GM23338 (cell line): ENCODE results near the gene ZNF622. TPM values are rescaled to one million over a fixed set of nuclear protein-coding genes. Genes with fewer than 3 reads are reported as not detected.

ENCODE experiments used
- ATAC-seq: fragments of 200-7000 bp; cut with Tn5 transposase; 3 replicates; pipeline ENCODE4 v1.9.1; 2020
- DNase-seq: peaks from one replicate; pipeline ENCODE4 v3.0.0-alpha.2; 2015; ENCODE audit warnings: low spot score
- H2AFZ ChIP-seq: fragments of 200-600 bp; sonication (generic); 2 replicates; pipeline ENCODE4 v1.8.0; 2016; ENCODE audit warnings: antibody characterized with exemption, mild to moderate bottlenecking, moderate library complexity
- H3F3A ChIP-seq: fragments of 200-600 bp; sonication (generic); replicated peaks from 2 replicates; pipeline ENCODE4 v1.8.0; 2017; ENCODE audit warnings: antibody characterized with exemption, mixed run types, low read depth
- H3K27ac ChIP-seq: fragments of 200-600 bp; sonication (generic); 2 replicates; pipeline ENCODE4 v1.6.1; 2016; ENCODE audit warnings: low read depth
- H3K27me3 ChIP-seq: fragments of 200-600 bp; sonication (generic); 2 replicates; pipeline ENCODE4 v1.8.0; 2016; ENCODE audit warnings: mild to moderate bottlenecking, mixed run types, moderate library complexity; ENCODE audit not compliant: insufficient read depth
- H3K36me3 ChIP-seq: fragments of 200-600 bp; sonication (generic); 2 replicates; pipeline ENCODE4 v1.8.0; 2016; ENCODE audit warnings: mild to moderate bottlenecking; ENCODE audit not compliant: insufficient read depth
- H3K4me1 ChIP-seq: fragments of 200-600 bp; sonication (generic); 2 replicates; pipeline ENCODE4 v1.8.0; 2016; ENCODE audit warnings: mild to moderate bottlenecking, moderate library complexity; ENCODE audit not compliant: insufficient read depth
- H3K4me2 ChIP-seq: fragments of 200-600 bp; sonication (generic); 2 replicates; pipeline ENCODE4 v1.7.1; 2017; ENCODE audit warnings: mixed run types
- H3K4me3 ChIP-seq: fragments of 200-600 bp; sonication (generic); 2 replicates; pipeline ENCODE4 v1.6.1; 2016; ENCODE audit warnings: mixed run types
- H3K79me2 ChIP-seq: fragments of 200-600 bp; sonication (generic); replicated peaks from 2 replicates; pipeline ENCODE4 v1.8.0; 2017; ENCODE audit warnings: mild to moderate bottlenecking; ENCODE audit not compliant: insufficient read depth
- H3K9me2 ChIP-seq: fragments of 200-600 bp; sonication (generic); 2 replicates; pipeline ENCODE4 v1.8.0; 2017; ENCODE audit not compliant: insufficient read depth
- H4K20me1 ChIP-seq: fragments of 200-600 bp; sonication (generic); replicated peaks from 2 replicates; pipeline ENCODE4 v1.8.0; 2017; ENCODE audit warnings: mild to moderate bottlenecking; ENCODE audit not compliant: insufficient read depth
- H3K27ac Mint-ChIP-seq: 2 replicates; pipeline ENCODE4 v1.8.0; 2020; ENCODE audit warnings: inconsistent platforms, mild to moderate bottlenecking, moderate library complexity, mixed read lengths
- H3K27me3 Mint-ChIP-seq: 3 replicates; pipeline ENCODE4 v1.8.0; 2022; ENCODE audit warnings: low read depth, mild to moderate bottlenecking, moderate library complexity, mixed read lengths, inconsistent platforms; ENCODE audit not compliant: insufficient read depth, poor library complexity
- H3K36me3 Mint-ChIP-seq: 3 replicates; pipeline ENCODE4 v1.8.0; 2021; ENCODE audit warnings: low read depth, mild to moderate bottlenecking, inconsistent platforms, moderate library complexity, mixed read lengths
- H3K4me1 Mint-ChIP-seq: 3 replicates; pipeline ENCODE4 v1.8.0; 2020; ENCODE audit warnings: mild to moderate bottlenecking, inconsistent platforms, mixed read lengths
- H3K4me3 Mint-ChIP-seq: 3 replicates; pipeline ENCODE4 v1.8.0; 2021; ENCODE audit warnings: moderate library complexity, mild to moderate bottlenecking, inconsistent platforms, mixed read lengths
- H3K9me3 Mint-ChIP-seq: 3 replicates; pipeline ENCODE4 v1.8.0; 2020; ENCODE audit warnings: moderate library complexity, mild to moderate bottlenecking, inconsistent platforms, mixed read lengths
- CREB1 ChIP-seq: fragments of 250-450 bp; sonication (Bioruptor Pico); IDR thresholded peaks from 2 replicates; pipeline ENCODE4 v1.5.0; 2020; ENCODE audit warnings: low read depth, mild to moderate bottlenecking, moderate library complexity
- EZH2 ChIP-seq: fragments of 200-600 bp; sonication (generic); IDR thresholded peaks from one replicate; pipeline ENCODE4 v1.8.0; 2017; ENCODE audit warnings: antibody characterized with exemption, mild to moderate bottlenecking, low read depth; ENCODE audit not compliant: unreplicated experiment
- JUNB ChIP-seq: IDR thresholded peaks from one replicate; pipeline ENCODE4 v1.6.1; 2016; ENCODE audit warnings: antibody characterized with exemption; ENCODE audit not compliant: unreplicated experiment
- STAT1 ChIP-seq: IDR thresholded peaks from one replicate; pipeline ENCODE4 v1.6.1; 2016; ENCODE audit warnings: antibody characterized with exemption; ENCODE audit not compliant: unreplicated experiment
- ZNF114 ChIP-seq: fragments of 250-450 bp; sonication (Bioruptor Pico); IDR thresholded peaks from 2 replicates; pipeline ENCODE4 v1.5.0; 2020; ENCODE audit warnings: mild to moderate bottlenecking, moderate library complexity
- polyA plus RNA-seq: library from polyadenylated mRNA; unstranded; fragments of >200 nt; fragmentation: Nextera tagmentation; extraction: Ambion mirVana; gene quantifications from 2 replicates; pipeline ENCODE4 v1.2.1, GENCODE V29; 2016
- total RNA-seq: library from RNA; depleted of rRNA; stranded (reverse); fragments of >200 nt; shearing (Covaris generic); gene quantifications from 2 replicates; pipeline ENCODE4 v1.2.3, GENCODE V29; 2014
- TF ChIP-seq, protein P1 (sequence below), 2 experiments: fragments of 200-600 bp in 1 of 2; sonication (generic) in 1 of 2; conservative IDR thresholded peaks; 2 replicates each; pipeline versions ENCODE4 v1.5.1 to v1.6.1; 2016 to 2017; ENCODE audit warnings: antibody characterized with exemption in 2 of 2, low read depth in 2 of 2, mild to moderate bottlenecking in 2 of 2, moderate library complexity in 1 of 2
- TF ChIP-seq, protein P2 (sequence below): fragments of 250-450 bp; sonication (Bioruptor Pico); IDR thresholded peaks from 2 replicates; pipeline ENCODE4 v1.5.0; 2020; ENCODE audit warnings: mild to moderate bottlenecking, moderate library complexity
- TF ChIP-seq, protein P3 (sequence below): IDR thresholded peaks from 2 replicates; pipeline ENCODE4 v1.6.1; 2016; ENCODE audit warnings: antibody characterized with exemption
- TF ChIP-seq, protein P4 (sequence below): IDR thresholded peaks from one replicate; pipeline ENCODE4 v1.6.1; 2018; ENCODE audit warnings: antibody characterized with exemption; ENCODE audit not compliant: unreplicated experiment

ZNF622 gene
- total and polyA plus RNA-seq, 2 experiments from 2014 or later, result 20.1 to 30.7 TPM

DNA sequence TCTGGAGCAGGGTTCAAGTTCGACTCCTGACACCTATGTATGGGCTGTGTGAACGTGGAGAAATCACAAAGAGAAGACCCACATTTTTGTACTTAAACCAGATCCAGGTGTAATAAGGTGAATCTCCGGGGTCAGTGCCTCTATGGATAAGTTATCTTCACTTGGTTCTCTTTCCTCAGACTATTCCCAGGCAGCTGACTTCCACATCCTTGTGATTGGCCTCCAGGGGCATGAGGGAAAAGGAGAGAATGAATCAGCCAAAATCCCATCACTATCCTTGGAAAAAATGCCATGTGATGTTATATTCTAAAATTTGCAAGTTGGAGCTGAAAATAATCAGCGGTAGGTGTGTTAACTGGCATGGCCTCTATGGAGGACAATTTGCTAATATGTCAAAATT, 37.2 kb downstream of the ZNF622 start:
- peak; percentile 28 for DNase-seq
- H2AFZ ChIP-seq, result no peak overlapping the region
- no peaks in the 10 kb centered on the region for H3F3A ChIP-seq
- H4K20me1 ChIP-seq, result no peaks in the 10 kb centered on the region
- H3K79me2 ChIP-seq, result no peaks in the 10 kb centered on the region
- Mint-ChIP-seq H3K4me1 (peaks cover 52% of the 10 kb centered on the region), H3K27me3 (peaks cover 8% of the 10 kb centered on the region), H3K4me3 (no peak overlapping the region), H3K9me3 (no peaks in the 10 kb centered on the region), H3K27ac (no peak overlapping the region), H3K36me3 (no peaks in the 10 kb centered on the region; the same call in 2 of the 3 replicates)
- H3K9me2 ChIP-seq, result peaks cover 6% of the 10 kb centered on the region; the same call in 1 of the 2 replicates
- no peaks in the 10 kb centered on the region for H3K36me3 ChIP-seq
- no peak for TF ChIP-seq ZNF114 (CRISPR knock-in tag)
- TF ChIP-seq, protein P1, sequence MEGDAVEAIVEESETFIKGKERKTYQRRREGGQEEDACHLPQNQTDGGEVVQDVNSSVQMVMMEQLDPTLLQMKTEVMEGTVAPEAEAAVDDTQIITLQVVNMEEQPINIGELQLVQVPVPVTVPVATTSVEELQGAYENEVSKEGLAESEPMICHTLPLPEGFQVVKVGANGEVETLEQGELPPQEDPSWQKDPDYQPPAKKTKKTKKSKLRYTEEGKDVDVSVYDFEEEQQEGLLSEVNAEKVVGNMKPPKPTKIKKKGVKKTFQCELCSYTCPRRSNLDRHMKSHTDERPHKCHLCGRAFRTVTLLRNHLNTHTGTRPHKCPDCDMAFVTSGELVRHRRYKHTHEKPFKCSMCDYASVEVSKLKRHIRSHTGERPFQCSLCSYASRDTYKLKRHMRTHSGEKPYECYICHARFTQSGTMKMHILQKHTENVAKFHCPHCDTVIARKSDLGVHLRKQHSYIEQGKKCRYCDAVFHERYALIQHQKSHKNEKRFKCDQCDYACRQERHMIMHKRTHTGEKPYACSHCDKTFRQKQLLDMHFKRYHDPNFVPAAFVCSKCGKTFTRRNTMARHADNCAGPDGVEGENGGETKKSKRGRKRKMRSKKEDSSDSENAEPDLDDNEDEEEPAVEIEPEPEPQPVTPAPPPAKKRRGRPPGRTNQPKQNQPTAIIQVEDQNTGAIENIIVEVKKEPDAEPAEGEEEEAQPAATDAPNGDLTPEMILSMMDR (conservative IDR thresholded peaks at IDR 0.05; ENCODE audit: low read depth in 2 of 2), result peak in 1 of 2 experiments; percentile 25; a peak in 2 of 4 replicates
- no peak overlapping the region for H3K4me2 ChIP-seq
- ATAC-seq, result peak; percentile 43
- H3K27me3 ChIP-seq, result no peaks in the 10 kb centered on the region
- H3K27ac ChIP-seq, result no peak overlapping the region
- H3K4me1 ChIP-seq, result peaks cover 43% of the 10 kb centered on the region
- H3K4me3 ChIP-seq, result no peak overlapping the region

DNA sequence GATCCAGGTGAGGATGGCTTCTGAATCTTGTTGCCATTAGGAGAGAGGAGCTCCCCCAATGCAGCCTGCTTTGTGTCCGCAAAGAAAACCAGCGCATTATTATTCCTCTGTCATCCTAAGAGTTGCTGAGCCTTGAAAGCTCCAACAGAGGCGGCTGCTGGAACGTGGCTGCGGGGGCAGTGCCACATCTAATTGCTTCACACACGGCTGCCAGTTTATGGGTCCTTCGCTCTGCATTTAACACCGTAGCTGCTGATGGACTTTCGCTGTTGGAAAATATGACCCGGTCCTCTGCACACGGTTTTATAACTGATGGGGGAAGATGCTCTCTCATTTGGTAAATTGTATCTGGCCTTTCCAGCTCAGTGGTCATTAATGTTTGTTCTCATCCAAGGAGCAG, 38.0 kb downstream of the ZNF622 start:
- Histone ChIP-seq H3K4me2 (no peak overlapping the region), H3F3A (no peaks in the 10 kb centered on the region), H3K79me2 (no peaks in the 10 kb centered on the region), H2AFZ (peak overlapping the region; percentile 74; the same call in 1 of the 2 replicates), H3K4me1 (peaks cover 43% of the 10 kb centered on the region), H3K27ac (no peak overlapping the region), H3K27me3 (no peaks in the 10 kb centered on the region), H3K9me2 (peaks cover 6% of the 10 kb centered on the region; the same call in 1 of the 2 replicates), H3K4me3 (no peak overlapping the region), H4K20me1 (no peaks in the 10 kb centered on the region), H3K36me3 (no peaks in the 10 kb centered on the region)
- Mint-ChIP-seq H3K4me3 (no peak overlapping the region), H3K27me3 (peaks cover 8% of the 10 kb centered on the region), H3K9me3 (no peaks in the 10 kb centered on the region), H3K36me3 (peaks cover 3% of the 10 kb centered on the region; the same call in 2 of the 3 replicates), H3K4me1 (peaks cover 51% of the 10 kb centered on the region), H3K27ac (no peak overlapping the region)
- DNase-seq (no peak), ATAC-seq (no peak)
- TF ChIP-seq STAT1 (no peak), EZH2 (no peak), JUNB (no peak), ZNF114 (CRISPR knock-in tag) (no peak), CREB1 (no peak)
- TF ChIP-seq, protein P2, sequence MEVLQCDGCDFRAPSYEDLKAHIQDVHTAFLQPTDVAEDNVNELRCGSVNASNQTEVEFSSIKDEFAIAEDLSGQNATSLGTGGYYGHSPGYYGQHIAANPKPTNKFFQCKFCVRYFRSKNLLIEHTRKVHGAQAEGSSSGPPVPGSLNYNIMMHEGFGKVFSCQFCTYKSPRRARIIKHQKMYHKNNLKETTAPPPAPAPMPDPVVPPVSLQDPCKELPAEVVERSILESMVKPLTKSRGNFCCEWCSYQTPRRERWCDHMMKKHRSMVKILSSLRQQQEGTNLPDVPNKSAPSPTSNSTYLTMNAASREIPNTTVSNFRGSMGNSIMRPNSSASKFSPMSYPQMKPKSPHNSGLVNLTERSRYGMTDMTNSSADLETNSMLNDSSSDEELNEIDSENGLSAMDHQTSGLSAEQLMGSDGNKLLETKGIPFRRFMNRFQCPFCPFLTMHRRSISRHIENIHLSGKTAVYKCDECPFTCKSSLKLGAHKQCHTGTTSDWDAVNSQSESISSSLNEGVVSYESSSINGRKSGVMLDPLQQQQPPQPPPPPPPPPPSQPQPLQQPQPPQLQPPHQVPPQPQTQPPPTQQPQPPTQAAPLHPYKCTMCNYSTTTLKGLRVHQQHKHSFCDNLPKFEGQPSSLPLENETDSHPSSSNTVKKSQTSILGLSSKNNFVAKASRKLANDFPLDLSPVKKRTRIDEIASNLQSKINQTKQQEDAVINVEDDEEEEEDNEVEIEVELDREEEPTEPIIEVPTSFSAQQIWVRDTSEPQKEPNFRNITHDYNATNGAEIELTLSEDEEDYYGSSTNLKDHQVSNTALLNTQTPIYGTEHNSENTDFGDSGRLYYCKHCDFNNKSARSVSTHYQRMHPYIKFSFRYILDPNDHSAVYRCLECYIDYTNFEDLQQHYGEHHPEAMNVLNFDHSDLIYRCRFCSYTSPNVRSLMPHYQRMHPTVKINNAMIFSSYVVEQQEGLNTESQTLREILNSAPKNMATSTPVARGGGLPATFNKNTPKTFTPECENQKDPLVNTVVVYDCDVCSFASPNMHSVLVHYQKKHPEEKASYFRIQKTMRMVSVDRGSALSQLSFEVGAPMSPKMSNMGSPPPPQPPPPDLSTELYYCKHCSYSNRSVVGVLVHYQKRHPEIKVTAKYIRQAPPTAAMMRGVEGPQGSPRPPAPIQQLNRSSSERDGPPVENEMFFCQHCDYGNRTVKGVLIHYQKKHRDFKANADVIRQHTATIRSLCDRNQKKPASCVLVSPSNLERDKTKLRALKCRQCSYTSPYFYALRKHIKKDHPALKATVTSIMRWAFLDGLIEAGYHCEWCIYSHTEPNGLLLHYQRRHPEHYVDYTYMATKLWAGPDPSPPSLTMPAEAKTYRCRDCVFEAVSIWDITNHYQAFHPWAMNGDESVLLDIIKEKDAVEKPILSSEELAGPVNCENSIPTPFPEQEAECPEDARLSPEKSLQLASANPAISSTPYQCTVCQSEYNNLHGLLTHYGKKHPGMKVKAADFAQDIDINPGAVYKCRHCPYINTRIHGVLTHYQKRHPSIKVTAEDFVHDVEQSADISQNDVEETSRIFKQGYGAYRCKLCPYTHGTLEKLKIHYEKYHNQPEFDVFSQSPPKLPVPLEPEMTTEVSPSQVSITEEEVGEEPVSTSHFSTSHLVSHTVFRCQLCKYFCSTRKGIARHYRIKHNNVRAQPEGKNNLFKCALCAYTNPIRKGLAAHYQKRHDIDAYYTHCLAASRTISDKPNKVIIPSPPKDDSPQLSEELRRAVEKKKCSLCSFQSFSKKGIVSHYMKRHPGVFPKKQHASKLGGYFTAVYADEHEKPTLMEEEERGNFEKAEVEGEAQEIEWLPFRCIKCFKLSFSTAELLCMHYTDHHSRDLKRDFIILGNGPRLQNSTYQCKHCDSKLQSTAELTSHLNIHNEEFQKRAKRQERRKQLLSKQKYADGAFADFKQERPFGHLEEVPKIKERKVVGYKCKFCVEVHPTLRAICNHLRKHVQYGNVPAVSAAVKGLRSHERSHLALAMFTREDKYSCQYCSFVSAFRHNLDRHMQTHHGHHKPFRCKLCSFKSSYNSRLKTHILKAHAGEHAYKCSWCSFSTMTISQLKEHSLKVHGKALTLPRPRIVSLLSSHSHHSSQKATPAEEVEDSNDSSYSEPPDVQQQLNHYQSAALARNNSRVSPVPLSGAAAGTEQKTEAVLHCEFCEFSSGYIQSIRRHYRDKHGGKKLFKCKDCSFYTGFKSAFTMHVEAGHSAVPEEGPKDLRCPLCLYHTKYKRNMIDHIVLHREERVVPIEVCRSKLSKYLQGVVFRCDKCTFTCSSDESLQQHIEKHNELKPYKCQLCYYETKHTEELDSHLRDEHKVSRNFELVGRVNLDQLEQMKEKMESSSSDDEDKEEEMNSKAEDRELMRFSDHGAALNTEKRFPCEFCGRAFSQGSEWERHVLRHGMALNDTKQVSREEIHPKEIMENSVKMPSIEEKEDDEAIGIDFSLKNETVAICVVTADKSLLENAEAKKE (CRISPR knock-in tag), result no peak
- TF ChIP-seq, protein P3, sequence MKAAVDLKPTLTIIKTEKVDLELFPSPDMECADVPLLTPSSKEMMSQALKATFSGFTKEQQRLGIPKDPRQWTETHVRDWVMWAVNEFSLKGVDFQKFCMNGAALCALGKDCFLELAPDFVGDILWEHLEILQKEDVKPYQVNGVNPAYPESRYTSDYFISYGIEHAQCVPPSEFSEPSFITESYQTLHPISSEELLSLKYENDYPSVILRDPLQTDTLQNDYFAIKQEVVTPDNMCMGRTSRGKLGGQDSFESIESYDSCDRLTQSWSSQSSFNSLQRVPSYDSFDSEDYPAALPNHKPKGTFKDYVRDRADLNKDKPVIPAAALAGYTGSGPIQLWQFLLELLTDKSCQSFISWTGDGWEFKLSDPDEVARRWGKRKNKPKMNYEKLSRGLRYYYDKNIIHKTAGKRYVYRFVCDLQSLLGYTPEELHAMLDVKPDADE, result no peak
- TF ChIP-seq, protein P4, sequence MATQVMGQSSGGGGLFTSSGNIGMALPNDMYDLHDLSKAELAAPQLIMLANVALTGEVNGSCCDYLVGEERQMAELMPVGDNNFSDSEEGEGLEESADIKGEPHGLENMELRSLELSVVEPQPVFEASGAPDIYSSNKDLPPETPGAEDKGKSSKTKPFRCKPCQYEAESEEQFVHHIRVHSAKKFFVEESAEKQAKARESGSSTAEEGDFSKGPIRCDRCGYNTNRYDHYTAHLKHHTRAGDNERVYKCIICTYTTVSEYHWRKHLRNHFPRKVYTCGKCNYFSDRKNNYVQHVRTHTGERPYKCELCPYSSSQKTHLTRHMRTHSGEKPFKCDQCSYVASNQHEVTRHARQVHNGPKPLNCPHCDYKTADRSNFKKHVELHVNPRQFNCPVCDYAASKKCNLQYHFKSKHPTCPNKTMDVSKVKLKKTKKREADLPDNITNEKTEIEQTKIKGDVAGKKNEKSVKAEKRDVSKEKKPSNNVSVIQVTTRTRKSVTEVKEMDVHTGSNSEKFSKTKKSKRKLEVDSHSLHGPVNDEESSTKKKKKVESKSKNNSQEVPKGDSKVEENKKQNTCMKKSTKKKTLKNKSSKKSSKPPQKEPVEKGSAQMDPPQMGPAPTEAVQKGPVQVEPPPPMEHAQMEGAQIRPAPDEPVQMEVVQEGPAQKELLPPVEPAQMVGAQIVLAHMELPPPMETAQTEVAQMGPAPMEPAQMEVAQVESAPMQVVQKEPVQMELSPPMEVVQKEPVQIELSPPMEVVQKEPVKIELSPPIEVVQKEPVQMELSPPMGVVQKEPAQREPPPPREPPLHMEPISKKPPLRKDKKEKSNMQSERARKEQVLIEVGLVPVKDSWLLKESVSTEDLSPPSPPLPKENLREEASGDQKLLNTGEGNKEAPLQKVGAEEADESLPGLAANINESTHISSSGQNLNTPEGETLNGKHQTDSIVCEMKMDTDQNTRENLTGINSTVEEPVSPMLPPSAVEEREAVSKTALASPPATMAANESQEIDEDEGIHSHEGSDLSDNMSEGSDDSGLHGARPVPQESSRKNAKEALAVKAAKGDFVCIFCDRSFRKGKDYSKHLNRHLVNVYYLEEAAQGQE, result no peak
